H9 (cell line): ENCODE data around the gene LRRC3. TPM values are rescaled to one million over a fixed set of nuclear protein-coding genes. Genes with fewer than 3 reads are reported as not detected.

Experiments used
- DNase-seq: peaks from one replicate; pipeline ENCODE4 v3.0.0-alpha.2; 2017
- H2AFZ ChIP-seq: one replicate; pipeline ENCODE4 v1.6.1; 2013; ENCODE audit warnings: mild to moderate bottlenecking, low read length, control low read depth, moderate library complexity
- H2AK5ac ChIP-seq: 2 replicates; pipeline ENCODE4 v1.6.1; 2013; ENCODE audit warnings: low read length, control low read depth, mixed read lengths; ENCODE audit not compliant: insufficient read length
- H2BK120ac ChIP-seq: one replicate; pipeline ENCODE4 v1.6.1; 2013; ENCODE audit warnings: low read depth, mild to moderate bottlenecking, low read length, control low read depth, inconsistent platforms; ENCODE audit not compliant: poor library complexity, severe bottlenecking
- H2BK12ac ChIP-seq: 2 replicates; pipeline ENCODE4 v1.6.1; 2013; ENCODE audit warnings: low read length, control low read depth, mixed read lengths, low read depth; ENCODE audit not compliant: insufficient read length
- H2BK15ac ChIP-seq: 2 replicates; pipeline ENCODE4 v1.6.1; 2013; ENCODE audit warnings: low read depth, low read length, control low read depth
- H2BK20ac ChIP-seq: one replicate; pipeline ENCODE4 v1.6.1; 2013; ENCODE audit warnings: low read depth, mild to moderate bottlenecking, low read length, control low read depth, inconsistent platforms; ENCODE audit not compliant: poor library complexity, severe bottlenecking
- H2BK5ac ChIP-seq: 2 replicates; pipeline ENCODE4 v1.6.1; 2013; ENCODE audit warnings: low read length, control low read depth, mixed read lengths; ENCODE audit not compliant: insufficient read length
- H3K14ac ChIP-seq: 2 replicates; pipeline ENCODE4 v1.6.1; 2013; ENCODE audit warnings: low read length, control low read depth; ENCODE audit not compliant: insufficient read depth
- H3K18ac ChIP-seq: 2 replicates; pipeline ENCODE4 v1.6.1; 2013; ENCODE audit warnings: low read depth, mild to moderate bottlenecking, mixed read lengths, low read length, control low read depth; ENCODE audit not compliant: insufficient read length
- H3K23ac ChIP-seq: 2 replicates; pipeline ENCODE4 v1.6.1; 2013; ENCODE audit warnings: low read length, control low read depth, mixed read lengths, low read depth; ENCODE audit not compliant: insufficient read length
- H3K23me2 ChIP-seq: 2 replicates; pipeline ENCODE4 v1.6.1; 2013; ENCODE audit warnings: low read depth, mild to moderate bottlenecking, mixed read lengths, low read length, control low read depth; ENCODE audit not compliant: insufficient read length, poor library complexity, severe bottlenecking
- H3K27ac ChIP-seq: 2 replicates; pipeline ENCODE4 v1.5.1; 2013; ENCODE audit warnings: low read length, control low read depth, mixed read lengths, low read depth; ENCODE audit not compliant: insufficient read length
- H3K27me3 ChIP-seq: 2 replicates; pipeline ENCODE4 v1.6.1; 2013; ENCODE audit warnings: low read length, control low read depth, inconsistent platforms; ENCODE audit not compliant: insufficient read depth
- H3K4ac ChIP-seq: 2 replicates; pipeline ENCODE4 v1.6.1; 2013; ENCODE audit warnings: low read depth, mild to moderate bottlenecking, control low read depth, inconsistent platforms, low read length, moderate library complexity
- H3K4me1 ChIP-seq: 2 replicates; pipeline ENCODE4 v1.6.1; 2013; ENCODE audit warnings: low read length, control low read depth, inconsistent platforms; ENCODE audit not compliant: insufficient read depth
- H3K4me2 ChIP-seq: 2 replicates; pipeline ENCODE4 v1.6.1; 2013; ENCODE audit warnings: low read length, control low read depth, mixed read lengths; ENCODE audit not compliant: insufficient read length, insufficient read depth
- H3K56ac ChIP-seq: 2 replicates; pipeline ENCODE4 v1.6.1; 2013; ENCODE audit warnings: low read depth, mild to moderate bottlenecking, mixed read lengths, low read length, control low read depth; ENCODE audit not compliant: insufficient read length
- H3K79me1 ChIP-seq: 2 replicates; pipeline ENCODE4 v1.6.1; 2013; ENCODE audit warnings: low read depth, mild to moderate bottlenecking, moderate library complexity, low read length, control low read depth, inconsistent platforms; ENCODE audit not compliant: insufficient read depth, poor library complexity, severe bottlenecking
- H3K79me2 ChIP-seq: 2 replicates; pipeline ENCODE4 v1.6.1; 2013; ENCODE audit warnings: low read length, control low read depth, inconsistent platforms; ENCODE audit not compliant: insufficient read depth
- H3K9ac ChIP-seq: 2 replicates; pipeline ENCODE4 v1.6.1; 2013; ENCODE audit warnings: low read length, control low read depth, mixed read lengths; ENCODE audit not compliant: insufficient read length; ENCODE audit errors: extremely low read depth
- H3K9me3 ChIP-seq: one replicate; pipeline ENCODE4 v1.6.1; 2013; ENCODE audit warnings: low read depth, low read length, inconsistent platforms; ENCODE audit not compliant: control insufficient read depth
- H3T11ph ChIP-seq: one replicate; pipeline ENCODE4 v1.6.1; 2013; ENCODE audit warnings: mild to moderate bottlenecking, low read length, control low read depth, inconsistent platforms
- H4K20me1 ChIP-seq: one replicate; pipeline ENCODE4 v1.6.1; 2013; ENCODE audit not compliant: control insufficient read depth, insufficient read length, insufficient read depth
- H4K5ac ChIP-seq: 2 replicates; pipeline ENCODE4 v1.6.1; 2013; ENCODE audit warnings: low read depth, mild to moderate bottlenecking, mixed read lengths, low read length, control low read depth; ENCODE audit not compliant: insufficient read length
- H4K8ac ChIP-seq: replicated peaks from 2 replicates; pipeline ENCODE4 v1.6.1; 2013; ENCODE audit warnings: low read length, control low read depth, mixed read lengths, low read depth; ENCODE audit not compliant: insufficient read length
- H4K91ac ChIP-seq: 2 replicates; pipeline ENCODE4 v1.6.1; 2013; ENCODE audit warnings: low read depth, mild to moderate bottlenecking, moderate library complexity, mixed read lengths, low read length, control low read depth; ENCODE audit not compliant: insufficient read length
- H3K27ac Mint-ChIP-seq, 3 experiments: 2 replicates in 2 of 3; 3 replicates in 1 of 3; pipeline ENCODE4 v1.8.0; 2020 to 2021; ENCODE audit warnings: mixed read lengths in 3 of 3, mild to moderate bottlenecking in 1 of 3, moderate library complexity in 1 of 3
- H3K27me3 Mint-ChIP-seq: 2 replicates; pipeline ENCODE4 v1.8.0; 2021; ENCODE audit warnings: low read depth, mild to moderate bottlenecking, moderate library complexity, mixed read lengths
- H3K36me3 Mint-ChIP-seq, 3 experiments: 2 replicates in 2 of 3; 3 replicates in 1 of 3; pipeline ENCODE4 v1.8.0; 2020 to 2021; ENCODE audit warnings: low read depth in 3 of 3, mixed read lengths in 3 of 3; ENCODE audit not compliant: insufficient read depth in 1 of 3
- H3K4me1 Mint-ChIP-seq, 2 experiments: 2 replicates each; pipeline ENCODE4 v1.8.0; 2020; ENCODE audit warnings: mixed read lengths in 2 of 2
- H3K4me3 Mint-ChIP-seq, 2 experiments: 2 replicates in 1 of 2; 3 replicates in 1 of 2; pipeline ENCODE4 v1.8.0; 2020 to 2021; ENCODE audit warnings: mild to moderate bottlenecking in 2 of 2, mixed read lengths in 2 of 2, moderate library complexity in 1 of 2
- H3K9me3 Mint-ChIP-seq, 2 experiments: 2 replicates in 1 of 2; 3 replicates in 1 of 2; pipeline ENCODE4 v1.8.0; 2020; ENCODE audit warnings: mild to moderate bottlenecking in 2 of 2, mixed read lengths in 2 of 2, moderate library complexity in 1 of 2
- WGBS: extraction: QIAGEN DNeasy Blood & Tissue Kit; methylation state at CpG from one replicate; pipeline ENCODE4 v1.1.7; 2013; ENCODE audit warnings: missing lambda C conversion rate, low lambda C conversion rate, mixed read lengths; ENCODE audit not compliant: insufficient read length; ENCODE audit errors: extremely low coverage; 5-methylcytosine and 5-hydroxymethylcytosine counted together
- total RNA-seq: library from RNA; stranded (reverse); gene quantifications from 2 replicates; pipeline ENCODE4 v1.2.1, GENCODE V29; 2021
- TF ChIP-seq, protein P1 (sequence below): fragments of 200-600 bp; sonication (generic); conservative IDR thresholded peaks from 3 replicates; pipeline ENCODE4 v1.8.0; 2021; ENCODE audit warnings: antibody characterized with exemption, mild to moderate bottlenecking

The LRRC3 gene
- total RNA-seq, 1 experiment from 2014 or later, result 3.1 TPM

DNA sequence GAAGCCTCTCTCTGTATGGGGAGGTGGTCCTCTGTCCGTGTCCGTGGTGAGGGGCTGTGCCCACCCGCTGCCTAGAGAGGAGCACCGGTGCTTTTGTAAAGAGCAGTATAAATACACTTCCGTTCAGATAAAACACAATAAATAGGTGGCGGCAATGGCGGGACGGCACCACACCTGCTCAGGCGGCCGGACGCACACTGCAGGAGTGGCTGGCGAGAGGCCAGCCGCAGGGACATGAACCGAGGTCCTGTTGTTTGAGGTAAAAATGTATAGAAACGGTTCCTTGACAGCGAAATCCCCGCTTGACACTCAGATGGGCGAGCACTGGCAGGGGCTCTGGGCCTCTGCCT is 43.9 kb downstream of the LRRC3 start:
- Histone ChIP-seq H3K14ac (no peak overlapping the region), H2BK15ac (no peak overlapping the region), H2BK20ac (no peak overlapping the region), H2BK120ac (no peak overlapping the region), H3K23me2 (no peaks in the 10 kb centered on the region), H3K9me3 (no peaks in the 10 kb centered on the region), H3K23ac (no peak overlapping the region), H3K79me2 (no peaks in the 10 kb centered on the region), H3K27me3 (no peaks in the 10 kb centered on the region), H3K9ac (no peak overlapping the region), H3K18ac (no peak overlapping the region), H3K56ac (no peak overlapping the region), H4K91ac (no peak overlapping the region), H3K4ac (no peak overlapping the region), H4K5ac (no peak overlapping the region), H2AK5ac (no peak overlapping the region), H3K4me2 (no peak overlapping the region), H2BK5ac (no peak overlapping the region), H4K8ac (no peak overlapping the region), H3K79me1 (no peaks in the 10 kb centered on the region), H2BK12ac (no peak overlapping the region), H3K27ac (no peak overlapping the region), H2AFZ (no peak overlapping the region), H3K4me1 (peaks cover 4% of the 10 kb centered on the region; the same call in 1 of the 2 replicates), H4K20me1 (no peaks in the 10 kb centered on the region), H3T11ph (no peak overlapping the region)
- no peak for DNase-seq
- Mint-ChIP-seq H3K9me3 (peaks cover 0 to 3% of the 10 kb centered on the region in 2 experiments; a peak in 2 of 5 replicates), H3K4me1 (peaks cover 24 to 27% of the 10 kb centered on the region in 2 experiments), H3K27ac (no peak overlapping the region), H3K36me3 (peaks cover 0 to 12% (median 0%) of the 10 kb centered on the region in 3 experiments; a peak in 2 of 7 replicates), H3K4me3 (no peak overlapping the region), H3K27me3 (no peaks in the 10 kb centered on the region)
- TF ChIP-seq, protein P1, sequence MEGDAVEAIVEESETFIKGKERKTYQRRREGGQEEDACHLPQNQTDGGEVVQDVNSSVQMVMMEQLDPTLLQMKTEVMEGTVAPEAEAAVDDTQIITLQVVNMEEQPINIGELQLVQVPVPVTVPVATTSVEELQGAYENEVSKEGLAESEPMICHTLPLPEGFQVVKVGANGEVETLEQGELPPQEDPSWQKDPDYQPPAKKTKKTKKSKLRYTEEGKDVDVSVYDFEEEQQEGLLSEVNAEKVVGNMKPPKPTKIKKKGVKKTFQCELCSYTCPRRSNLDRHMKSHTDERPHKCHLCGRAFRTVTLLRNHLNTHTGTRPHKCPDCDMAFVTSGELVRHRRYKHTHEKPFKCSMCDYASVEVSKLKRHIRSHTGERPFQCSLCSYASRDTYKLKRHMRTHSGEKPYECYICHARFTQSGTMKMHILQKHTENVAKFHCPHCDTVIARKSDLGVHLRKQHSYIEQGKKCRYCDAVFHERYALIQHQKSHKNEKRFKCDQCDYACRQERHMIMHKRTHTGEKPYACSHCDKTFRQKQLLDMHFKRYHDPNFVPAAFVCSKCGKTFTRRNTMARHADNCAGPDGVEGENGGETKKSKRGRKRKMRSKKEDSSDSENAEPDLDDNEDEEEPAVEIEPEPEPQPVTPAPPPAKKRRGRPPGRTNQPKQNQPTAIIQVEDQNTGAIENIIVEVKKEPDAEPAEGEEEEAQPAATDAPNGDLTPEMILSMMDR, result no peak
- no CpG with 5 or more reads among the region's 18 CpGs for WGBS
